Measurements from ENCODE around the gene C1QTNF5. TPM values are rescaled to one million over a fixed set of nuclear protein-coding genes. Genes with fewer than 3 reads are reported as not detected.

Gene C1QTNF5
- total and polyA plus RNA-seq, 8 donors = 20.0 to 52.0 (median 43.2) TPM

GRCh38 chr11:119314726-119315125, 26.0 kb downstream of the C1QTNF5 start:
- Histone ChIP-seq H3K9me3 (no peaks in the 10 kb centered on the region), H3K4me1 (peaks cover 15 to 54% of the 10 kb centered on the region in 2 donors), H3K27me3 (peaks cover 26 to 60% of the 10 kb centered on the region in 2 donors), H3K27ac (no peak overlapping the region), H3K36me3 (peaks cover 0 to 20% of the 10 kb centered on the region in 2 donors), H3K4me3 (peak overlapping the region; percentile 36 to 45)
- DNase-seq = no peak
- no peak for ATAC-seq
- intact Hi-C loops (cut with DNase I) = no loop called here
- no peak for TF ChIP-seq CTCF (IDR thresholded peaks at IDR 0.05)

- Histone ChIP-seq H3K4me3 (no peak overlapping the region), H3K27me3 (peaks cover 8 to 19% of the 10 kb centered on the region in 2 donors), H3K4me1 (peaks cover 0 to 16% of the 10 kb centered on the region in 2 donors), H3K36me3 (peaks cover 0 to 57% of the 10 kb centered on the region in 2 donors), H3K27ac (no peak overlapping the region), H3K9me3 (no peaks in the 10 kb centered on the region)
- no peak for ATAC-seq
- TF ChIP-seq CTCF (IDR thresholded peaks at IDR 0.05) = no peak
- no peak for DNase-seq
- intact Hi-C loops (cut with DNase I) = no loop called here
Measured at GRCh38 chr11:119310682-119311052, 30.0 kb downstream of the C1QTNF5 start.

GRCh38 chr11:119309953-119310681, 30.6 kb downstream of the C1QTNF5 start:
- intact Hi-C loops (cut with DNase I) = no loop called here
- no peak overlapping the region for H3K27ac ChIP-seq

GRCh38 chr11:119309411-119309810, 31.3 kb downstream of the C1QTNF5 start:
- Histone ChIP-seq H3K4me1 (peaks cover 0 to 4% of the 10 kb centered on the region in 2 donors), H3K27me3 (peaks cover 0 to 7% of the 10 kb centered on the region in 2 donors), H3K27ac (no peak overlapping the region), H3K36me3 (peaks cover 0 to 70% of the 10 kb centered on the region in 2 donors), H3K9me3 (no peaks in the 10 kb centered on the region), H3K4me3 (no peak overlapping the region)
- TF ChIP-seq CTCF (IDR thresholded peaks at IDR 0.05) = no peak
- DNase-seq (no peak), ATAC-seq (no peak)
- intact Hi-C loops (cut with DNase I) = no loop called here

More at GRCh38 chr11:119309953-119310681, 30.6 kb downstream of the C1QTNF5 start:
- Histone ChIP-seq H3K36me3 (peaks cover 0 to 63% of the 10 kb centered on the region in 2 donors), H3K4me1 (peaks cover 0 to 11% of the 10 kb centered on the region in 2 donors), H3K9me3 (no peaks in the 10 kb centered on the region), H3K4me3 (no peak overlapping the region), H3K27me3 (peaks cover 2 to 14% of the 10 kb centered on the region in 2 donors)
- no peak for DNase-seq
- ATAC-seq = no peak
- TF ChIP-seq CTCF (IDR thresholded peaks at IDR 0.05) = no peak

- H3K27me3 ChIP-seq = no peaks in the 10 kb centered on the region
- peaks cover 0 to 84% of the 10 kb centered on the region in 2 donors for H3K36me3 ChIP-seq
- no peak for DNase-seq
- no peaks in the 10 kb centered on the region for H3K9me3 ChIP-seq
- H3K4me3 ChIP-seq = no peak overlapping the region
- intact Hi-C loops (cut with DNase I) = no loop called here
- no peak overlapping the region for H3K27ac ChIP-seq
- ATAC-seq = no peak
- peaks cover 0 to 4% of the 10 kb centered on the region in 2 donors for H3K4me1 ChIP-seq
- no peak for TF ChIP-seq CTCF (IDR thresholded peaks at IDR 0.05)
Measured at GRCh38 chr11:119307974-119308373, 32.7 kb downstream of the C1QTNF5 start.

Measured in left lung (tissue), 10 donors.